Activated CD4-positive, alpha-beta T cell treated with anti-CD3 and anti-CD28 coated beads for 4 hours (primary cell): ENCODE results near the gene EPB41L2.
A peak's percentile ranks its signal among the peaks of the same experiment; 100 is the strongest.
"Not testable (repeated sequence)": the region's sequence is repeated elsewhere in the genome, so short reads cannot be mapped to it uniquely, and the experiment has no call there.

ENCODE experiments used
- DNase-seq, 2 donors: peaks; one replicate each; pipeline ENCODE4 v3.0.0-alpha.2; 2020

The EPB41L2 gene

GRCh38 chr6:130937942-130938604 lies 125.0 kb downstream of the EPB41L2 start:
- no peak for DNase-seq

- no peak for DNase-seq
Observed at GRCh38 chr6:130936933-130937332, 126.1 kb downstream of the EPB41L2 start.

GRCh38 chr6:130935978-130936377 lies 127.1 kb downstream of the EPB41L2 start:
- DNase-seq: no peak

- DNase-seq: no peak
Observed at GRCh38 chr6:130934848-130935585, 128.0 kb downstream of the EPB41L2 start.

GRCh38 chr6:130933712-130934200 lies 129.3 kb downstream of the EPB41L2 start:
- DNase-seq: no peak

GRCh38 chr6:130932921-130933320 lies 130.1 kb downstream of the EPB41L2 start:
- no peak for DNase-seq

GRCh38 chr6:130932438-130932837 lies 130.6 kb downstream of the EPB41L2 start:
- no peak for DNase-seq

- DNase-seq: no peak
Observed at GRCh38 chr6:130931683-130932082, 131.4 kb downstream of the EPB41L2 start.

- no peak for DNase-seq
Observed at GRCh38 chr6:130929036-130929678, 133.9 kb downstream of the EPB41L2 start.

GRCh38 chr6:130928158-130928912 lies 134.7 kb downstream of the EPB41L2 start:
- DNase-seq: no peak

GRCh38 chr6:130927305-130927704 lies 135.7 kb downstream of the EPB41L2 start:
- no peak for DNase-seq

- DNase-seq: no peak
Observed at GRCh38 chr6:130923350-130923749, 139.7 kb downstream of the EPB41L2 start.

GRCh38 chr6:130922922-130923321 lies 140.1 kb downstream of the EPB41L2 start:
- no peak for DNase-seq

- no peak for DNase-seq
Observed at GRCh38 chr6:130920969-130921368, 142.1 kb downstream of the EPB41L2 start.

GRCh38 chr6:130918171-130918570 lies 144.9 kb downstream of the EPB41L2 start:
- DNase-seq: no peak

- not testable (repeated sequence) for DNase-seq
Observed at GRCh38 chr6:130915606-130916005, 147.4 kb downstream of the EPB41L2 start.

- peak; percentile 2 to 4 for DNase-seq
Observed at GRCh38 chr6:130913120-130913519, 149.9 kb downstream of the EPB41L2 start.

GRCh38 chr6:130912434-130912833 lies 150.6 kb downstream of the EPB41L2 start:
- no peak for DNase-seq

GRCh38 chr6:130908958-130909357 lies 154.1 kb downstream of the EPB41L2 start:
- no peak for DNase-seq

GRCh38 chr6:130908188-130908587 lies 154.9 kb downstream of the EPB41L2 start:
- no peak for DNase-seq

GRCh38 chr6:130907687-130908086 lies 155.4 kb downstream of the EPB41L2 start:
- DNase-seq: no peak

- no peak for DNase-seq
Observed at GRCh38 chr6:130906736-130907381, 156.2 kb downstream of the EPB41L2 start.

GRCh38 chr6:130903602-130904001 lies 159.4 kb downstream of the EPB41L2 start:
- no peak for DNase-seq
